ENCODE data around the gene CD81.

DNA sequence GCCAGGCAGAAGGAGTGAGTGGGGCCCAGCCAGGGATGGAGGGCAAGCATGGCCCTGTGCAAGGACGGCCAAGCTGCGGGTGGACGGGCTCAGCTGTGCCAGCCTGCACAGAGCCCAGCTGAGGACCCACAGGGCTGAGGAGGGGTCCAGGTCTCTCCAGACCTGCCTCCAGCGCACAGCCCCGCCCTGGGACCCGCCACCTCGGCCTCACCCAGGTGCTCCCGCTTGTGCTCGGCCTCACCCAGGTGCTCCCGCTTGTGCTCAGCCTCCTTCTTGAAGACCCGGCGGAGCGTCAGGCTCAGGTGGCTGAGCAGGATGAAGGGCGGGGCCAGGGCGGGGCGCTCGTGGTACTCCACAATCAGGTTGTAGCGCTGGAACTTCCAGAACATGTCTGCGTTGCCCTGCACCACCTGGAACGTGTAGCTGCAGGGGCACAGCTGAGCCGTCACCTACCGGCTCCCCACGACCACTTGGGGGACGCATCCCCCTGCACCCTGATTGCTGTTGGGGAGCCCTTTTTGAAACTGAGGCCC lies 29.8 kb downstream of the CD81 start:
- TF ChIP-seq, protein P1, sequence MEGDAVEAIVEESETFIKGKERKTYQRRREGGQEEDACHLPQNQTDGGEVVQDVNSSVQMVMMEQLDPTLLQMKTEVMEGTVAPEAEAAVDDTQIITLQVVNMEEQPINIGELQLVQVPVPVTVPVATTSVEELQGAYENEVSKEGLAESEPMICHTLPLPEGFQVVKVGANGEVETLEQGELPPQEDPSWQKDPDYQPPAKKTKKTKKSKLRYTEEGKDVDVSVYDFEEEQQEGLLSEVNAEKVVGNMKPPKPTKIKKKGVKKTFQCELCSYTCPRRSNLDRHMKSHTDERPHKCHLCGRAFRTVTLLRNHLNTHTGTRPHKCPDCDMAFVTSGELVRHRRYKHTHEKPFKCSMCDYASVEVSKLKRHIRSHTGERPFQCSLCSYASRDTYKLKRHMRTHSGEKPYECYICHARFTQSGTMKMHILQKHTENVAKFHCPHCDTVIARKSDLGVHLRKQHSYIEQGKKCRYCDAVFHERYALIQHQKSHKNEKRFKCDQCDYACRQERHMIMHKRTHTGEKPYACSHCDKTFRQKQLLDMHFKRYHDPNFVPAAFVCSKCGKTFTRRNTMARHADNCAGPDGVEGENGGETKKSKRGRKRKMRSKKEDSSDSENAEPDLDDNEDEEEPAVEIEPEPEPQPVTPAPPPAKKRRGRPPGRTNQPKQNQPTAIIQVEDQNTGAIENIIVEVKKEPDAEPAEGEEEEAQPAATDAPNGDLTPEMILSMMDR (IDR thresholded peaks at IDR 0.05) = no peak
- TF ChIP-seq, protein P2, sequence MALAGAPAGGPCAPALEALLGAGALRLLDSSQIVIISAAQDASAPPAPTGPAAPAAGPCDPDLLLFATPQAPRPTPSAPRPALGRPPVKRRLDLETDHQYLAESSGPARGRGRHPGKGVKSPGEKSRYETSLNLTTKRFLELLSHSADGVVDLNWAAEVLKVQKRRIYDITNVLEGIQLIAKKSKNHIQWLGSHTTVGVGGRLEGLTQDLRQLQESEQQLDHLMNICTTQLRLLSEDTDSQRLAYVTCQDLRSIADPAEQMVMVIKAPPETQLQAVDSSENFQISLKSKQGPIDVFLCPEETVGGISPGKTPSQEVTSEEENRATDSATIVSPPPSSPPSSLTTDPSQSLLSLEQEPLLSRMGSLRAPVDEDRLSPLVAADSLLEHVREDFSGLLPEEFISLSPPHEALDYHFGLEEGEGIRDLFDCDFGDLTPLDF (CRISPR knock-in tag; IDR thresholded peaks at IDR 0.05) = no peak
- TF ChIP-seq TEAD4 (CRISPR knock-in tag; IDR thresholded peaks at IDR 0.05) (no peak), ZNF121 (CRISPR knock-in tag; IDR thresholded peaks at IDR 0.05) (no peak), SMAD3 (CRISPR knock-in tag; IDR thresholded peaks at IDR 0.05; ENCODE audit: borderline replicate concordance) (no peak)

Measured in WTC11 (cell line).